SW480 (cell line): Measurements from ENCODE around the gene HK2.
"Not testable (repeated sequence)": the region's sequence is repeated elsewhere in the genome, so short reads cannot be mapped to it uniquely, and the experiment has no call there.

ENCODE experiments used
- DNase-seq: peaks from one replicate; pipeline ENCODE4 v3.0.0-alpha.2; 2016; ENCODE audit warnings: low spot score

The HK2 gene

DNA sequence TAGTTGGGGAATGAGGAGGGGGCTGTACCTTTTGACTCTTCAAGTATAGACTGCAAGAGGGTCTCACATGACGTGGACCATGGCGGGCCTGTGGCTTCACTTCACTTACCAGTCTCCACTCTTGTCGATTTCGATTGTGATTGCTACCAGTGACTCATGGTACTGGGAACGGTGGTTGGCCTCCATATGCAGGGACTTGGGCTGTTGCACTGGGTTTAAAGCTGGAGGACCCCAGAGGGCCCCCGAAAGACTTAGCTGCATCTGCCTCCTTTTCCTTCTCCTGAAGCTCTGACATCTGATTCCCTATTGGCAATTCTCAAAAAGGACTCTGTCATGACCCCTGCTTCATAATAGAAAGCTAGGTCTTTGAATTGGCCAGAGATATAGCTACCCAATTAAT, 43.4 kb downstream of the HK2 start:
- no peak for DNase-seq

DNA sequence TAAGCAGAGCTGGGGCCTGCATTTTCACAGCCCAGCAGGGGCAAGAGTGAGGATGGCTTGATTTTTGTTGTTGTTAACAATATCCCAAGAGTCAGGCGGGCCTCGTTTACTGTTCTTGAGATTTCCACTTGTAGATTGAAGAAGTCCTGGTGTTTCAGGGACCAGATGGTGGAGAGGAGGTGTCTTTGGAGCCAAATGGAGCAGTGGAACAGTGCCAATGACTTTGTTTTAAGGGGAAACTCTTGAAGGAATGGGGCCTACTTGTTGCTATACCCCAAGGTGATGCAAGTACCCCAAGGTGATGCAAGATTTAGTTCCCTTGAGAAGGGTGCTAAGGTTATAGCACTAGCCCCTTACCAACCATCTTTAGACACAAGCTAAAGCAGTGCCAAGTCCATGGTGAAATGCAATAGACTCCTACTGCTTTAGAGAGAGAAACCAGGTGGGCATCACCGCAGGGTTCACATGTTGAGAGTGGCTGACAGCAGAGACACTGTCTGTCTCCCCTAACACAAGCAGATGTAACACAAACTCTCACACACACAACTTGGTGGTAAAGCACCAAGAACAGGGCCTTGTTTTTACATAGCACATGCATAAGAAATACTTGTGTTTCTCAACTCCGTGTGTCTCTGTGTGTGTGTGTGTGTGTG, 44.0 kb downstream of the HK2 start:
- no peak for DNase-seq

DNA sequence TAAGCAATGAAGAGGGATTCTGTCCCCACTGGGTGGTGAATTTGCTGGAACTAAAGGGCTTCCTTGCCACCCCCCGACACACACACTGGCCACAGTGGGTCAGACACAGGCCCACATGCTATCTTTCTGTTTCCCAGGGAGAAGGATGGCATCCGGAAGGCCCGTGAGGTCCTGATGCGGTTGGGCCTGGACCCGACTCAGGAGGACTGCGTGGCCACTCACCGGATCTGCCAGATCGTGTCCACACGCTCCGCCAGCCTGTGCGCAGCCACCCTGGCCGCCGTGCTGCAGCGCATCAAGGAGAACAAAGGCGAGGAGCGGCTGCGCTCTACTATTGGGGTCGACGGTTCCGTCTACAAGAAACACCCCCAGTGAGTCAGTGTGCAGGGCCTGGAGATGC, 44.6 kb downstream of the HK2 start:
- no peak for DNase-seq

DNA sequence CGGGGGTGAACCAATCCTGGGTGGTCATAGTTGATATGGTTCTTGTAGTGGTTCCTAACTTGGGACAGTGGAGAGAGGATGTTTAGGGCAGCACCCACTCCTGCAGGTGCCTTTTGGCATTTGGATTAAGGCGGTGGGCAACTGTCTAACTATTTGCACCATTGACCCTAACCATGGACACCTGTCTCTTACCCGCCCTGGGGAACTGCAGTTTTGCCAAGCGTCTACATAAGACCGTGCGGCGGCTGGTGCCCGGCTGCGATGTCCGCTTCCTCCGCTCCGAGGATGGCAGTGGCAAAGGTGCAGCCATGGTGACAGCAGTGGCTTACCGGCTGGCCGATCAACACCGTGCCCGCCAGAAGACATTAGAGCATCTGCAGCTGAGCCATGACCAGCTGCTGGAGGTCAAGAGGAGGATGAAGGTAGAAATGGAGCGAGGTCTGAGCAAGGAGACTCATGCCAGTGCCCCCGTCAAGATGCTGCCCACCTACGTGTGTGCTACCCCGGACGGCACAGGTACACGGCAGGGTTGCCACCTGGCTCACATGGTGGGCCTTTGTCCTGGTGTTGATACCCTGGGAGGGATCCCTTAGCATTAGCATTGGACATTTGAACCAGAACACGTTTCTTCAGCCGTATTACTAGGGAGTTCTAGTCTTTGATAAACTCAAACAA, 46.3 kb downstream of the HK2 start:
- no peak for DNase-seq

DNA sequence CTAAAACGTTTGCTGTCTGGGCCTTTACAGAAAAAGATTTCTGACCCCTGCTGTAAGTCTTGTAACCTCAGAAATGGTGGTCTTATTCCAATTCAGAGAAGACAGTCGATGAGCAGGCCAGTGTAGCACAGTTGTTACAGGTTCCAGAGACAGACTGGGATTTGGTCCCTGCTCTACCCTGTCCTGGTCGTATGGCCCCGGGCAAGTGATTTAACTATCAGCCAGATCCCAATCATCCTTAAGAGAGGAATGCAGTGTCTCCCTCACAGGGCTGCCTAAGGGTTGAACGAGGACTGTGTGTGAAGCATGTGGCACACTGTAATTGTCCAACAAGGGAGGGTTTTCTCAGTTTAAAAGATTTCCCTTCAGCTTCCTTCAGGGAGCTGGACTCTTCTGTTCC, 47.2 kb downstream of the HK2 start:
- no peak for DNase-seq

DNA sequence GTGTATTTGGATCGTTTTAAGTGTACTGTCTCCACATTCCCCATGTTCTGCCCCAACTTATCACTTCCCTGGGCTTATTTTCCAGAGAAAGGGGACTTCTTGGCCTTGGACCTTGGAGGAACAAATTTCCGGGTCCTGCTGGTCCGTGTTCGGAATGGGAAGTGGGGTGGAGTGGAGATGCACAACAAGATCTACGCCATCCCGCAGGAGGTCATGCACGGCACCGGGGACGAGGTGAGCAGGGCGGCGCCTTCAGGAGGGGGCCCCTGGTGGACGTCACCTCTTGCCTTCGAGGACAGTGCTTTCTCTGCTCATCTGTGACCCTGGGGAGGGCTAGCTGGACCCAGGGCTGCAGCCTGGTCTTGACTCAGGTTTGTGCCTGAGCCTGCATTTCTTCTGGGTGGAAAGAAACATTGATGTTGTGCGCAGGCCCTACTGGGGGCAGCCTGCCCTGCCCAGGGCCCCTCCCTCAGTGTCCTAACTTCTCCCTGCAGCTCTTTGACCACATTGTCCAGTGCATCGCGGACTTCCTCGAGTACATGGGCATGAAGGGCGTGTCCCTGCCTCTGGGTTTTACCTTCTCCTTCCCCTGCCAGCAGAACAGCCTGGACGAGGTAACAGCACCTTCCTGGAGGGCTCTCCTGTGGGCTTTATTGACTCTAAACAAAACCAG, 47.8 kb downstream of the HK2 start:
- DNase-seq, result no peak

DNA sequence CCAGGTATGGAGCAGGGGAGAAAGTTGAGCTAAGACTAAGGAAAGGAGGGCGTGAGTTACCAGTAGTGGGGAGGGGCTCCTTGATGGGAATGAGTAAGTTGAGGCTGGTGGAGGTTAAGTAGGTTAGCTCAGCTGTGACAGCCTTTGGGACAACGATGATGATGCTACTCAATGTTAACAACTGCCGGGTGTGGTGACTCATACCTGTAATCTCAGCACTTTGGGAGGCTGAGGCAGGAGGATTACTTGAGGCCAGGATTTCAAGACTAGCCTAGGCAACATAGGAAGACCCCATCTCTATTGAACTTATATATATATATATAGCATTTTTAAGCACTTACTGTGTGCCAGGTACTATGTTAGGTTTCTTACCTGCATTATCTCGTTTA, 48.4 kb downstream of the HK2 start:
- no peak for DNase-seq

DNA sequence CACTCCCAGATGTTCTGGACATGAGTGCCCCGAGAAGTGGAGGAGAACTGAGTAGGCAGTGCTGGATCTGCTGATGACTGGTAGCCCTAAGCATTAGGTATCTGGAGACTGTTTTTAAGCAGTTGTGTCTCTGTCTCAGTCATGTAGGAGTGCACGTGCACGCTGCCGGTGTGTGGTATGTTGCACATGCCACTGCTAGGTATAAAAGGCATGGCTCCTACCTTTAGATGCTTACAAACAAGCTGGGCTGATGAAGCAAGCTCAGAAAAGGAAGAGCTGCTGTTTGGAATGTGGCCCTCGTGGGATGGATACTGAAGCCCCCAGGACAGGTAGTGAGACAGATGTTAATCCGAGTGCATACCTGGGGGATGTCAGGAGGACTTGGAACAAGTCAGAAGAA, 49.1 kb downstream of the HK2 start:
- no peak for DNase-seq

DNA sequence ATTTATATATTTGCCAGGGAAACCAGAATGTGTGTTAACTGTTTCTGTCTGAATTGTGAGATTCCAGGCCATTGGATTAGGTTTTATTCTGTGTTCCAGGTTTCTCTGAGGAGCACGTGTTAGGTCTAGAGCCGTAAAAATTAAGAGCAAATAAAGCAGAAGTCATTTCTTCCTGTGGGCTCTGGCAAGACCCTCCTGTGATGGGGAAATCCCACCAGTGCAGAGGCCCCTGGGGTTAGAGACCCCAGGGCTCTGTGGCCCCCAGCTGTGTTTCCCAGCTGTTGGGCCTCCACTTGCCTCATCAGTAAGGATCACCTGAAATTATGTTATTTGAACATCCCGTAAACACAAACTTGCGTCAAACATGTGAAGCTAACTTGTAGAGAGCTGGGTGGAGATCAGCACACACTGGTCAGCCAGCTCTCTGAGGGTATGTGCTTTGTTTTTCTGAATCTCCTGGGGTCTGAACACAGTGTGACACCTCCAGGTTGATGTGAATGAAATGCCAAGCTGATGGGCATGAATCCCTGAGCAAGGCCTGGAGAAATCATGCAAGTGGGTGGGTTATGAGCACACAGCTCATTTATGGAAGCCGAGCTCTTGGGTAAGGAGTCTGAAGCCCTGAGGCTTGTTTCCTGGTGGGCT, 50.3 kb downstream of the HK2 start:
- DNase-seq, result no peak

DNA sequence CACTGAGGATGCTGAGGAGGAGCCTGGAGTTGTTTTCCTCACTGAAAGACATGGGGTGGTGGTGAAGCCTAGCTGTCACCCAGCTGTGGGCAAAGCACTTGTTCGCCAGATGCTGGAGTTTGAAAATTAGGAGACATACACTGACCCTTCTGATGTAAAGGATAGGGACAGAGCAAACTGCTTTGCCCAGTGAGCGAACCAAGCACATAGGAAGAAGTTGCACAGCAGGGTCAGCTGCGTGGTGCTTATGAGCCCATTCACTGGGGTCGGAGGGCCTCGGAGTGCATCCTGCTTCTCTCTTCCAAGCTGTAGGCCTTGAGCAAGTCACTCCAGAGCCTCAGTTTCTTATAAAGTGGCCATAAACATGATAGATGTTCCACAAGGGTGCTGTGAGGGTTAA, 50.9 kb downstream of the HK2 start:
- no peak for DNase-seq

DNA sequence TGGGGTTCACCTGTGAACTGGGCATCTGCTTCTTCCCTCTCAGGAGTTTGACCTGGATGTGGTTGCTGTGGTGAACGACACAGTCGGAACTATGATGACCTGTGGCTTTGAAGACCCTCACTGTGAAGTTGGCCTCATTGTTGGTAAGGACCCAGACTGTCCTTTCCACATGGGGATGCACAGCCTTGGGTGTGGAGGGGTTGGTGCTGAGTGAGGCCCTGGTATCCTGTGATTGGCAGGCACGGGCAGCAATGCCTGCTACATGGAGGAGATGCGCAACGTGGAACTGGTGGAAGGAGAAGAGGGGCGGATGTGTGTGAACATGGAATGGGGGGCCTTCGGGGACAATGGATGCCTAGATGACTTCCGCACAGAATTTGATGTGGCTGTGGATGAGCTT, 52.3 kb downstream of the HK2 start:
- DNase-seq, result no peak

DNA sequence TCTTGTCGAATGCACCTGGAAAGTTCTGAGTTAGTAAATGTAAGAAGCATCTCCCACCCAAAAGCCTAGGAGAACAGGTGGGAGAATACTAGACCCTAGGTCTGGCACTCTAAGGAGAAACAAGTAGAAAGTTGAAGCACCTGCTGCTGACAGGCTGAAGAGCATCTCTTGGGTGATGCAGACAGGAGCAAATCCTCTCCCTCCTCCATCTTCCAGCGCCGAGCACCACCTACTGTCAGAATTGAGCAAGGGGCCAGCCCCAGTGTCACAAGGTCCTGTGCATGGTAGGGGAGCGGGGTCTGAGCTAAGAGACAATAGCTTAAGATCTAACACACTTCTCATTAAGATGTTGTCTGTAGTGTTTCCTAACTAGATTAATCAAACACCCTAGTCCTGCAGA, 52.9 kb downstream of the HK2 start:
- no peak for DNase-seq

DNA sequence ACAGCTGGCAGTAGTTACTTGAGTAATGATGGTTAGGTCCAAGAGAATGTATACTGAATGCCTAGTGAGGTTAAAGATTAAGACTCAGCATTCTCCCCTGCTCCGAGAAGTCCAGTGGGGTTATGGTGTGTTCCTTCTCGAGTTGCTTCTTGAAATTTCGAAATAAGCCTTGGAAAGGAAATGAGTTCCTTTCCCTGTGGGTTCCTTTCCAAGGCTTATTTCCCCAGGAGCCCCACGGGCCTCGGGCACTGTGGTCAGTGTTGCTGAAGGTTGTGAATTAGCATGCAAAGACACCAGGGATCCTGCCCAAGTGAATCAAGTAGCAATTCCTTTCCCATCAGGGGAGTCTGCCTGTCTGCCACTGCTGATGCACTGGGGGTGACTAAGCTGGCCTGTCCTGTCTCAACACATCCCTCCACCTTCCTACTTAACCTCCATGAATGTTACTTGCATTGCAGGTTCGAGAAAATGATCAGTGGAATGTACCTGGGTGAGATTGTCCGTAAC, 53.6 kb downstream of the HK2 start:
- DNase-seq, result no peak

DNA sequence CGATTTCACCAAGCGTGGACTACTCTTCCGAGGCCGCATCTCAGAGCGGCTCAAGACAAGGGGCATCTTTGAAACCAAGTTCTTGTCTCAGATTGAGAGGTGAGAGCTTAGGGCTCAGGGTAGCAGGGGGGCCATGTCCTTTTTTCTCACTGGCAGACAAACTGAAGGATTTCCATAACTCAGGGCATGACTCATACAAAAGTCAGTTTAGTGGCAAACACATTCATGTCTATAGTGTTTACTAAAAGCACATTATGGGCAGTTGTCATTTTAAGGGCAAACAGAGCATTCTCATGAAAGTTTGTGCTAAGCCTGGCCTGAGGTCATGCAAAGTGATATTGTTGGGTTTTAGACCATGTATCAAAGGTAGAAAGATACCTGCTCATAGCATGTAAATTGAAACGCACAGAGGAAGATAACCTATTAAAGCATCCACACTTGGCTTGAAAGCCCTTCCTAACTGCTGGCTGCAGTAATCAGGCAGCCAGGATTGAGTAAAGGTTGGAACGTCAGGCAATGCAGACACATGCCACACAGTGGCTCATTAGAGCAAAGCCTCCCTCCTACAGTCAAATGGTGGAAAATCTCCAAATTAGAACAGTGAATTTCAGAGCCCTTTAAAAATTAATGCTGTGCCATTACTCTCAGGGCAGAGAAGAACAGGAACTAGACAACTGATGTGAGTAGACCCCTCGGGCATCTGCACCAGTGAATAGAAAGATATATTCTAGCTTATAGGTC, 54.2 kb downstream of the HK2 start:
- no peak for DNase-seq

DNA sequence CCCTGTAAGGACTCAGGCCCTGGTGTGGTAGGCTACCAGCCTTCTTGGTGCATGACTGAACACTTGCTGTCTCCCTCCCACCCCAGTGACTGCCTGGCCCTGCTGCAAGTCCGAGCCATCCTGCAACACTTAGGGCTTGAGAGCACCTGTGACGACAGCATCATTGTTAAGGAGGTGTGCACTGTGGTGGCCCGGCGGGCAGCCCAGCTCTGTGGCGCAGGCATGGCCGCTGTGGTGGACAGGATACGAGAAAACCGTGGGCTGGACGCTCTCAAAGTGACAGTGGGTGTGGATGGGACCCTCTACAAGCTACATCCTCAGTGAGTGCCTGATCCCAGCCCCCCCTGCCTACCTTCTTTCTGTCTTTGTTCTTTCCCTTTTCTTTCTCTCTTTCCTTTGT, 55.2 kb downstream of the HK2 start:
- DNase-seq, result no peak

DNA sequence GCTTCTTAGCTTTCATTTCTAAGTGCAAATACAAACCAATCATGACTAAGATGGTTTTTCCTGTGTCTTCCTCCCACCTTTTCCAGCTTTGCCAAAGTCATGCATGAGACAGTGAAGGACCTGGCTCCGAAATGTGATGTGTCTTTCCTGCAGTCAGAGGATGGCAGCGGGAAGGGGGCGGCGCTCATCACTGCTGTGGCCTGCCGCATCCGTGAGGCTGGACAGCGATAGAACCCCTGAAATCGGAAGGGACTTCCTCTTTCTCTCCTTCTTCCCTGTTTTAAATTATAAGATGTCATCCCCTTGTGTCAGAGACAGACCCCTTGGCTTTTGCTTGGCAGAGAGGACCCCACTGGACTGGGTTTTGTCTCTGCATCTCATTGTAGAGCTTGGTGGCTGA, 56.8 kb downstream of the HK2 start:
- no peak for DNase-seq

DNA sequence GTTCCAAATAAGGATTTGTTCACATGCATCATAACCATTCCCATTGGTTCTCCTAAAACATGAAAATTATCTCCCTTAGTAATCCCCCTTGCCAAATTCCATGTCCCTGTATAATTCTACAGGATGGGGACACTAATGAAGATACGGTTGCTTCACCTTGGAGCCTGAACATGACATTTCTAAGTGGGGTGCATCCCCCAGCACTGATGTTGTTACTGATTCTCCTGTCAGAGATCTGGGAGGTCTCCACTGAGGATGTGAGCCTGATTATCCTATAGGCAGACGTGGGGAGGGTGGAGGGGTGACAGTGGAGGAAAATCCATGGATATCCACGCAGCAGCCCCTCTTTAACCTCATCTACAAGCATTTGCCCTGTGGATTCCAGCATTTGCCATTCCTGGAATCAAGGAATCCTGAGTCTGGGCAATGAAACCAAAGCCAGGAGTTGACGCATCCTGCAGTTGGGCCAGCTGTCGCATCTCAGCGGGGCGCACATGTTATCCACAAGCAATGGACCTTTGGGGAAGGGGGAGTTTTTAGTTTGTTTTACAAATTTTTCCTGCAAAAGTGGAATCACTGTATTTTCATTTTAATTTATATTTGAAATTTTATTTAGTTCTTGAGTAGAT, 57.3 kb downstream of the HK2 start:
- DNase-seq, result no peak

DNA sequence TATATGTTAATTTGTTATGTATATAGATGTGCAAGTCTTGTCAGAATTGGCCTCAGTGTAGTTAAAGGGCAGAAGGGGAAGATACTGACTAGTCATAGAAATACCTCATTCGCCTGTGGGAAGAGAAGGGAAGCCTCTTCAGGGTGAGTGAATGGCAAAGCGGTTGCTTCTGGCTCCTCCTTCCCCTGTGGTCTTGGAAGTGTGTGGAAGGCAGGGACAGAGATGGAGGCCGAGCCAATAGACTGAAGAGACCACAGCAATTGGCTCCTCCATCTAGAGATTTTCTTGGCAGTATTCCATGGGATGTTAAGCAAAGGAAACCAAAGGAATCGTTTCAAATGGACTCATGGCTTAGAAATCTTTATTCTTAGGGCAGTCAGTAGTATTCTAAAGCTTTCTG, 57.9 kb downstream of the HK2 start:
- DNase-seq, result not testable (repeated sequence)

DNA sequence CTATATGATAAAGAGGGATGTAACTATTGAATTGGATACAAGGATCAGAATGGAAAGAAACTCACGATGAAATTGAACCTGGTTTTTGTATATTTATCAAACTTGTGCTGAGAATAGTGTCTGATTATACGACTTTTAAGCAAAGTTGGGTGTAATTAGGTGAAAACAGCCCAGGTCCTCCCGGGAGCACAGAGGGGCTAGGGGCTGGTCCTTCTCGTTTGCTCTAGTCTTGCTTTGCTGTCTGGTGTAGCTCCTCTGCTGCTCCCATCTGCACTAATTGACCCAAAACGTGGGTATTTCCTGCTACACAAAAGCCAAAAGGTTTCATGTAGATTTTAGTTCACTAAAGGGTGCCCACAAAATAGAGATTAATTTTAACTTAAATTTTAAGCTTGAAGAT, 58.7 kb downstream of the HK2 start:
- no peak for DNase-seq

DNA sequence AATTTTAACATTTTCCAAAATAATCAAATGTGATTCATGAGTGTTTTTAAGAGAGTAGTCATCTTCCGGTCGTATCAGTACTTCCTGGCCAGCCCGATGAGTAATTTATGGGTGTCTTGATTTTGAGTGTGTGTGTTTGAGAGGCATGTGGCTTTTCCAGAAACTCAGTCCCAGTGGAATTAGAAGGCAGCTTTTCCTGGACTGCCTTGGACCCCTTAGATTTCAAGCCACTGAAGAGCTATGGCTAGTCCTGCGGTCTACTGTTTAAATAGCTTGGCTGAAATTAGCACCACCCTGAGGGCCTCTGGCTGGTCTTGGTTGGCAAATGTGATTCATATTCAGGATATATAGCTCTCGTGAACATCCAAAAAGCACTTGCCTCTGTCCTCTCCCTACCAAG, 59.4 kb downstream of the HK2 start:
- DNase-seq, result no peak

DNA sequence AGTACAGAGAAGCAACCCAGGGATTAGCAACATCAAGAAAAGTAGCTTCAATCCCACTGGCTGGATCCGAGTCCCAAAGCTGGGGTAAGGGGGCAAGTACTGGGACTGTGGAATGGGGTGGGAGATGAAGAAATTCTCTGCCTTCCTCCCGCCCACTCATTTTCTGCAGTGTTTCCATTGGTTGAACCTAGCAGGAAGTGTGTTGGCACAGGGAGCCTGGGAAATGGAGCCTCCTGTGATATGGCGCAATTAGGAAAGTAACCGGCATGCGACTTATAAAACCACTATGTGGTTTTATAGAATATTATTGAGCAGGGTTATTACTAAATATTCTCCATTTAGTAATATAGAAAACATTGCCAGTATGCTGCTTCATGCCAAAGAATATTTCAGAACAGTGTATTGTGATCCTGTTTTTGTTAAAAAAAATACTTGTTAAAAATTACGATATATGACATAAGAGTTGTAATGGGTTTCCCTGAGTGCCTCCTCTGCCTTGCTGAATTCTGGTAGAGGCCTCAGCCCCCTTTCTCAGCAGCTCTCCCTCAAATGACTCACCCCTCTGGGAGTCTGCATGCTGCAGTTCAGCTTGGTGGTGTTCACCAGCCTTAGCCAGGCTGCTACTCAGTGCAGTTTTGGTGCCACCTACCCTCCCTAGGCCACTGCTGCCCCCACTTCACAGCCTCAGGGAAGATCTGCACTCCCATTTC, 60.5 kb downstream of the HK2 start:
- DNase-seq, result no peak
